Measurements from ENCODE around the gene ZC2HC1B.

Gene ZC2HC1B

DNA sequence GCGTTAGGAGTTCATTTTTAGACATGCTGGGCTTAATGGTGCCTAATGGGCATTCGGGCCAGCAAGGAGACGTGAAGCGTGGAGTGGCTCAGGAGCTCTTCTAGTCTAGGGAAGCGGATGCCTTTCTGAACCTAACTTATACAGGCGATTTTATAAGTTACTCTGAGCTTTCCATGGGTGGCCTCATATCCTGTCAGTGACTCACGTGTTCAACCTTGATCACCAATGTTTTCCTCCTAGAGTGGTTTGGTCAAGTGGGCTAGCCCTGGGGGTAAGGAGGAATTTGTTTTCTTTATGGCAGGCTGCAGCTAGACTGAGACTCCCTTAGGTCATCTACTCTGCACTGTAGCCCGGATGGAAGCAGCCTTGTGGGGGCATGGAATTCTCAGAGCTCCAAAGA is 91.7 kb downstream of the ZC2HC1B start:
- Histone ChIP-seq H3K27me3 (no peaks in the 10 kb centered on the region), H3K36me3 (no peaks in the 10 kb centered on the region), H3K27ac (no peak overlapping the region), H3K4me3 (no peak overlapping the region), H3K4me2 (no peak overlapping the region), H3K9me3 (no peaks in the 10 kb centered on the region), H3K4me1 (peaks cover 10% of the 10 kb centered on the region), H4K20me1 (no peaks in the 10 kb centered on the region), H3K9ac (no peak overlapping the region)
- TF ChIP-seq Cebpa-rat (IDR thresholded peaks at IDR 0.05) = no peak

GRCh38 chr6:143957679-143958274 is 93.5 kb downstream of the ZC2HC1B start:
- no peak overlapping the region for H3K9ac ChIP-seq
- no peaks in the 10 kb centered on the region for H4K20me1 ChIP-seq
- H3K27me3 ChIP-seq = no peaks in the 10 kb centered on the region
- H3K27ac ChIP-seq = no peak overlapping the region
- no peaks in the 10 kb centered on the region for H3K9me3 ChIP-seq
- no peaks in the 10 kb centered on the region for H3K36me3 ChIP-seq
- no peak for TF ChIP-seq Cebpa-rat (IDR thresholded peaks at IDR 0.05)
- no peak overlapping the region for H3K4me2 ChIP-seq
- no peak overlapping the region for H3K4me3 ChIP-seq
- H3K4me1 ChIP-seq = peaks cover 2% of the 10 kb centered on the region

- H3K4me2 ChIP-seq = no peak overlapping the region
- H4K20me1 ChIP-seq = no peaks in the 10 kb centered on the region
- H3K27ac ChIP-seq = no peak overlapping the region
- H3K4me3 ChIP-seq = no peak overlapping the region
- no peaks in the 10 kb centered on the region for H3K9me3 ChIP-seq
- no peaks in the 10 kb centered on the region for H3K4me1 ChIP-seq
- no peaks in the 10 kb centered on the region for H3K27me3 ChIP-seq
- no peaks in the 10 kb centered on the region for H3K36me3 ChIP-seq
- no peak overlapping the region for H3K9ac ChIP-seq
- no peak for TF ChIP-seq Cebpa-rat (IDR thresholded peaks at IDR 0.05)
Observed at GRCh38 chr6:143958839-143959399, 94.6 kb downstream of the ZC2HC1B start.

DNA sequence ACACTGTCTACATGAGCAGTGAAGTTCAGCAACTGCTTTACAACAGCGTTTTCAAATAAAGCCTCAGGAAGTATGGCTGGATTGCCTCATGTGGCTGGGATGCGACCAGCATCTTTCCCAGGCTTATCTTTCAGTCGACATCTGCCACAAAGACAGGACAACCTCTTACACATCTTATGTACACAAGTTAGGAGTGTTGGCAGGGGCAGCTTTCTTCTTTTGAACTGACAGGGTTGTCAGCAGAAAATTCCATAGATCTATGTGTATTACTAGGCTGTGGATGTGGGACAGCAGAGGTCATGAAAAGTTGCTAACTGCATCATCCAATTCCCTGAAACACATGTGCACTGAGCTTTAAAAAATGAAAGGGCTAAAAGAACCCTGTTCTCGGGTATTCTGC is 95.7 kb downstream of the ZC2HC1B start:
- Histone ChIP-seq H3K4me2 (no peak overlapping the region), H3K27me3 (no peaks in the 10 kb centered on the region), H3K9ac (no peak overlapping the region), H3K4me1 (no peaks in the 10 kb centered on the region), H3K9me3 (no peaks in the 10 kb centered on the region), H3K36me3 (no peaks in the 10 kb centered on the region), H3K27ac (no peak overlapping the region), H3K4me3 (no peak overlapping the region), H4K20me1 (no peaks in the 10 kb centered on the region)
- TF ChIP-seq Cebpa-rat (IDR thresholded peaks at IDR 0.05) = no peak

GRCh38 chr6:143961066-143961465 is 96.8 kb downstream of the ZC2HC1B start:
- no peaks in the 10 kb centered on the region for H4K20me1 ChIP-seq
- no peaks in the 10 kb centered on the region for H3K4me1 ChIP-seq
- no peak overlapping the region for H3K9ac ChIP-seq
- H3K27ac ChIP-seq = no peak overlapping the region
- H3K4me3 ChIP-seq = no peak overlapping the region
- no peaks in the 10 kb centered on the region for H3K9me3 ChIP-seq
- H3K27me3 ChIP-seq = no peaks in the 10 kb centered on the region
- no peaks in the 10 kb centered on the region for H3K36me3 ChIP-seq
- no peak for TF ChIP-seq Cebpa-rat (IDR thresholded peaks at IDR 0.05)
- H3K4me2 ChIP-seq = no peak overlapping the region

DNA sequence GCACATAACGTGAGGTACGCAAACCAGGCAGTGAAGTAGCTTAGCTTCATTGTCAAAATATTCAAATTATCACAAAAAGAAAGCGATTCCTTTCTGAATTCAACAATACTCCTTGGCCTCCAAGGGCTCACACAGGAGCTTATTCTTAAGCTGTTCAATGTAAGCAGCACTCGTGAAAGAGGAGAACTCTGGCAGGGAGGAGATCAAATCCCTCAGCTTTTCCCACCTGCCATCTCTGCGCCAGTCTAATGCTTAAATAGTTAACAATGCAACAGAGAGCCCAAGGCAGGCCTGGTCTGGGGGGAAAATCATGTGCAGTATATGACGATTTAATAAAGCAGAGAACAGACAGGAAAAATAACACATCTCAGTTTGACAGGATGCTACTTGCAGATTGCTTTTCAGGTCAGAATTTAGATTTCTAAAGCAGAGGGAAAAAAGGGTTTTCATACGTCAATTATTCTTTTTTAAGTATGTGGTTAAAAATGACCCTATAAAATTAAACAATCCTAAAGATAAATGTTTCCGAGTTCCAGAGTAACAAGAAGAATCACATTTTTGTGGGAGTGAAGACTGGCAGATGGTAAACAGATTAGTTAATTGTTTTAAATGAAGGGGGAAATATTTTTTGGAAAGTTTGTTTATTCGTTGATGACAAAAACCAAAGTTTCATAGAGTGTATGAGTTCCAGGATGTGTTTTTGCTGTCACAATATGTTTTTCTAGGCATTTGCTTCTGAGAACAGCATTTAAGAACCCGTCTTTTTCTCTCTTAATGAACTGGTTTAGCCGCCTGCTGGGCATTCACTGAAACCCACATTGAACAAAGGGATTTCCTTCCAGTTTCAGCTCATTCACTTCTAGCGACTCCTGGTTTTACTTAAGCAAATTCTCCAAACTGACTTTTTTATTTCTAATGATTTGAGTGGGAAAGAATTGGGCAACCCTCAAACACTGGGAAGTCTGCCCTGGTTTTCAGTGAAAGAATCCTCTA is 97.9 kb downstream of the ZC2HC1B start:
- Histone ChIP-seq H3K27me3 (no peaks in the 10 kb centered on the region), H3K9me3 (no peaks in the 10 kb centered on the region), H3K4me2 (no peak overlapping the region), H4K20me1 (no peaks in the 10 kb centered on the region), H3K4me3 (no peak overlapping the region), H3K4me1 (no peaks in the 10 kb centered on the region), H3K27ac (no peak overlapping the region), H3K9ac (no peak overlapping the region), H3K36me3 (no peaks in the 10 kb centered on the region)
- TF ChIP-seq Cebpa-rat (IDR thresholded peaks at IDR 0.05) = no peak

GRCh38 chr6:143963158-143963919 is 99.1 kb downstream of the ZC2HC1B start:
- Histone ChIP-seq H3K4me3 (no peak overlapping the region), H3K27ac (no peak overlapping the region), H3K9me3 (no peaks in the 10 kb centered on the region), H3K4me2 (no peak overlapping the region), H3K36me3 (no peaks in the 10 kb centered on the region), H3K4me1 (no peaks in the 10 kb centered on the region), H3K9ac (no peak overlapping the region), H3K27me3 (no peaks in the 10 kb centered on the region), H4K20me1 (no peaks in the 10 kb centered on the region)
- no peak for TF ChIP-seq Cebpa-rat (IDR thresholded peaks at IDR 0.05)

GRCh38 chr6:143964674-143965081 is 100.4 kb downstream of the ZC2HC1B start:
- no peaks in the 10 kb centered on the region for H3K27me3 ChIP-seq
- no peaks in the 10 kb centered on the region for H3K4me1 ChIP-seq
- H4K20me1 ChIP-seq = no peaks in the 10 kb centered on the region

DNA sequence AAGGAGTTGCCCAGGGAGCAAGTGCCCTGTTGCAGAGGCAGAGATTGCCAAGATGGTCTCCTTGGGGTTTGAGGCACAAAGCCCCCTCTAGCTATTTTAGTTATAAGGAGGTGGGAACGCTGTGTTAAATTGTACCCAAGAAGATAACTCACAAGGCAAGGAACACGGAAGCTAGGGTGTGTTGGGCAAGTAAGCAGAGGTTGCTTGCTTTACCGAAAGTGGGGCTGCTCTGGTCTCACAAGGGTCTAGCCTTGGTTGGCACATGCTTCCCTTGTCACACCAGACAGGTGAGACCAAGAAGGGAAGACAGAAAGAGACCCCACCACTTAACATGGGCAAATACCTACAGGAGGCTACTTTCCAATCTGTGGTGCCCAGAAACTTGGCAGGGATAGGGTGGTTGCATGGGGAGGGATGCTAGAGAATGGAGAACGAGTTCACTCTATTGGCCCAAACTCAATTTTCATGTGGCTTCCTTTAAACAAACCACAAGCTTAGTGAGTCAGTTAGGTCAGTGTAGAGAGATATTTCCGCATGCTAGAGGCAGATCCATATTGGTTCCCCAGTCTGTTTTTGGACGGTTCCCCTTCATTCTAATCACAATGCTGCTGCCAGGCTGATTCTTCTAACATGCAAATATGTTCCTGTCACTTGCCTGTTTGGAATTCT is 101.4 kb downstream of the ZC2HC1B start:
- Histone ChIP-seq H3K27me3 (no peaks in the 10 kb centered on the region), H3K9me3 (no peaks in the 10 kb centered on the region), H3K27ac (no peak overlapping the region), H3K4me3 (no peak overlapping the region), H3K36me3 (no peaks in the 10 kb centered on the region), H3K4me2 (no peak overlapping the region), H3K9ac (no peak overlapping the region), H4K20me1 (no peaks in the 10 kb centered on the region), H3K4me1 (no peaks in the 10 kb centered on the region)
- no peak for TF ChIP-seq Cebpa-rat (IDR thresholded peaks at IDR 0.05)

More at GRCh38 chr6:143964674-143965081, 100.4 kb downstream of the ZC2HC1B start:
- Histone ChIP-seq H3K36me3 (no peaks in the 10 kb centered on the region), H3K9me3 (no peaks in the 10 kb centered on the region), H3K9ac (no peak overlapping the region), H3K4me2 (no peak overlapping the region), H3K27ac (no peak overlapping the region), H3K4me3 (no peak overlapping the region)
- TF ChIP-seq Cebpa-rat (IDR thresholded peaks at IDR 0.05) = no peak

Data from BLaER1 (cell line).